T-helper 1 cell treated with Interleukin-12 subunit alpha and Interleukin-12 subunit beta and Interleukin-4 antibody, amounts not matched to agents 30 ng/mL and 1 ng/mL, for 36 hours (primary cell): ENCODE results near the gene CHMP6. TPM values are rescaled to one million over a fixed set of nuclear protein-coding genes. Genes with fewer than 3 reads are reported as not detected.
"Not testable (repeated sequence)": the region's sequence is repeated elsewhere in the genome, so short reads cannot be mapped to it uniquely, and the experiment has no call there.

Experiments
- intact Hi-C: fragments of 100-400 bp; cut with micrococcal nuclease; formaldehyde crosslinking; loops from one replicate; pipeline ENCODE4 v1.15.1; 2024
- total RNA-seq: library from RNA; stranded (reverse); gene quantifications from 2 replicates; pipeline ENCODE4 v1.2.3, GENCODE V29; 2022

CHMP6 gene
- total RNA-seq, 1 donor from 2014 or later: 43.0 TPM

- intact Hi-C loops: no loop called here
Observed at GRCh38 chr17:81029859-81030258, 38.2 kb downstream of the CHMP6 start.

DNA sequence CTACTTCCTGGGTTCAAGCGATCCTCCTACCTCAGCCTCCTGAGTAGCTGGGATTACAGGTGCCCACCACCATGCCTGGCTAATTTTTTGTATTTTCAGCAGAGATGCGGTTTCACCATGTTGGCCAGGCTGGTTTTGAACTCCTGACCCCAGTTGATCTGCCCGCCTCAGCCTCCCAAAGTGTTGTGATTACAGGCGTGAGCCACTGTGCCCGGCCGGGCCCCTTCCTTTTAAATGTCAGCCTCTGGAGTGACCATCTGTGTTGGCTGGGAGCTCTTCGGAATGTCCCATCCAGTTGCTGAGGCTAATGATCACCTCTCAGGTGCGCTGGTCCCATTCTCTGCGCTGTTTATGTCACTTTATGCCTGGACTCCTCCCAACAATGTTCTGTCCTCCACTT lies 38.7 kb downstream of the CHMP6 start:
- intact Hi-C loops: not testable (repeated sequence)

DNA sequence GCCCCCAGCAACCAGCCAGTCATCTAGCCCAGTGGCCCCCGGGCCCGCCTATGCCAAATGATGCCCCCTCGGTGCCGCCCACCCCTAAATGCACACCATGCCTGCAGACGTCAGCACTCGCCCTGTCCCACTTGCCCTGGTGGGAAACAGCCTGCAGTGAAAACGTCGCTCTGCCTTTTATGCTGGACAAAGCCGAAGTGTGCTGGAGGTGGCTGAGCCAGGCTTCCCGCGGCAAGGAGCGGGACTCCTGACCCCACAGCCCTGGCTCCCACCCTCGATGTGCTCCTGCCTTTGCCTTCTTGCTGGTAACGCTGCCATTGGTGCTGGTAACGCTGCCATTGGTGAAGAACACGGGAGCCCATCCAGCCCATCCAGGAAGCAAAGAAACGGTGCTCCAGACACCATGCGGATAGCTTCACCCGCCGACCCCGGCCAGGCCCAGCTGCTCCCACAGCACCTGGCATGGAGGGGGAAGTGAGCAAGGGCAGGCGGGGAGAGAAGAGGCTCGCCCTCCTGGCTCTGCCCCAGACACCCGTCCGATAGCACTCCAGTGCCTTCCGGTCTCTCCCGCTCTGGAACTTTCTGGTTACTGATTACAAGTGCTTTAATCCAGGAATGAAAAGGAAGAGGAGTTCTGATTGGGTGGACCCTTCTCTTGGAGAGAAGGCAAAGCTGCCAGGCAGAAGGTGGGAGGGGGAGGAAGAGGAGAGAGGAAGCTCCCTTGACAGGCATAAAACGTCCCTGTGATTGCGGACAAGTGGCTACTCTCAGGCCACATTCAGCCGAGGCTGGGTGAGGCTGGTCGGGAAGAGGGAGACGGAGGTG lies 39.3 kb downstream of the CHMP6 start:
- intact Hi-C loops: no loop called here

DNA sequence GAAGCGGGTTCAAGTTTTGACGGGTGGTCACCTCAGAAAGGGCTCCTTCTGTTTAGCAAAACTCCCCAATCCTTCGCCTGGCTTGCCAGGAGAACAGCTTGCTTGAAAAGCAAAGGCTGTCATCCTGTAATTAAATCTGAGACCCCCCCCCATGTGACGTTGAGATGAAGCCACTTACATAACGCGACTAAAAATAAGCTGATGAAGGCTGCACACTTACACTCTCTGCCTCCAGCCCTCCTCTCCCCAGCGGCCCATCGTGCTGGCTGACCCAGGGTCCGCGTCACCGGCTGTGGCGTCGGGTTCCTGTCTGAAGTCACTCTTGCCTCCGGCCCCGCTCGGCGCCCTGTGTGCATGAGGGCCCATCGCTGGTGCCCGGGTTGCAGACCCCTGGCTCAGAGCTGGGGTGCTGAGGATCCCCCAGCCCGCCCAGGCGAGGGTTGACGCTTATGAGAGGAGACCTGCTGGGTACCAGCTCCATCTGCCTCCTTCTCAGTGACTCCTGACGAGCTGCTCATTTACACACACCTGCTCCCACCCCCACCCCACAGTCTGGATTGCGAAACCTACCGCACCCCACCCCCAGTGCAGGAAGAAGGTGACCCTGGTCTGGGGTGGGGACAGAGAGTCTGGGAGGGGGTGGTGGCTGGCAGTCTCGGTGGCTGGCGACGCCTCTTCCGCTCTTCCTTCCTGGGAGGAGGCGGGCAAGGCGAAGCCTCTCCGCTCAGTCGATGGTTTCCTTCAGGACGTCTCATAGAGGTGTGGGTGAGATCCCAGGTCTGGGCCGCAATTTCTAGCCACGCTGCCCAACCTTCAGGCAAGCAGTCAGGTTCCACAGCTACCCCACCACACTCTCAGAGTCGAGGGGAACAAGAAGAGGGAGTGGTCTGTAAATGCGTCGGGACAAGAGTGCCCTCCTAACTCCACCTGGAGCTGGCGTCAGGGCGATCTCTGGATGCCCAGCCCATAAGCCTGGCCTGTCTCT lies 40.2 kb downstream of the CHMP6 start:
- intact Hi-C loops: no loop called here

DNA sequence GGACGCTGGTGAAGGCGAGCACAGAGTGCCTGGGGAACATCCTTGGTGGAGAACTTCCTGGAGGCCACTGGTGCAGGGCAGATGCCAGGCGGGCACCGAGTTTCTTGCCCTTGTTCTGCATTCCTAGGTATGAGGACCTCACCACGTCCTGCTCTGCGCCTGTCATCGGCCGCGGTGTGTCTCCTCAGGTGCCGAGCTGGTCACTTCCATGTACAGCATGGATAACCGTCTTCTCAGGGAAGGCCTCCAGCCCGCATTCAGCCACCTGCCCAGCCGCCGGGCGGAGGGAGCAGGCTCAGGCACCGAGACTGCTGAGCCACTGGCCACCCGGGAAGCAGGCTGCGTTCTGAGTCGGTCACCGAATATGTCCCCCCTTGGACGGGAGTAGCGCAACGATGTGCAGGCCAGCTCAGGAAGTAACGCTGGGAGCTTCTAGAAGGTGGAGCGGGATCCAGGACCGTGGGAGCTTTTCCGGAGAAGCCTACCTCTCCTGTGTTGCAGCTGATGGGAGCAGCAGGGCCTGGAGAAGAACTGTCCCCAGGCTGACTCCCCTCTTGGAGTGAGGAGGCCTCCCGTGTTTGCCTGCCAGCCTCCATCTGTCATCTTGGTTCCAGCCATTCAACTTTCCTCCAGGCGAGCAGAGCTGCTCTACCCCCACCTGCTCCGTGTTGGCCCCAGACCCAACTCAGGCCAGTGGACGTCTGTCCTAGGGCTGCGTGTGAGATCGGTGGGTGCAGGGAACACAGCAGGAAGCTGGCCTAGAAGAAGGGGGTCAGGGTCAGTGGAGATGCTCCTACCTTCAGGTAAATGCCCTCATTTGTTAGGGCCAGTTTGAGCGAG lies 41.2 kb downstream of the CHMP6 start:
- intact Hi-C loops: no loop called here

GRCh38 chr17:81033535-81034167 lies 42.0 kb downstream of the CHMP6 start:
- intact Hi-C loops: loop anchor here (1.0 to 2.0 kb wide), 5 partner anchors 10 to 455 kb away; no protein-coding TSS in a partner anchor

GRCh38 chr17:81034168-81034777 lies 42.6 kb downstream of the CHMP6 start:
- intact Hi-C loops: loop anchor here (1.0 to 2.0 kb wide), 5 partner anchors 11 to 455 kb away; no protein-coding TSS in a partner anchor

GRCh38 chr17:81034779-81035520 lies 43.3 kb downstream of the CHMP6 start, which contains the start of gene BAIAP2:
BAIAP2 (plus strand) TSS chr17:81035151; CDS start chr17:81035255, 104 bp downstream.
- intact Hi-C loops: loop anchor here (1.0 to 2.0 kb wide), 6 partner anchors 12 to 454 kb away; no protein-coding TSS in a partner anchor

- intact Hi-C loops: loop anchor here (1.0 to 2.0 kb wide), 4 partner anchors 17 to 453 kb away; no protein-coding TSS in a partner anchor
Observed at GRCh38 chr17:81035521-81036196, 44.0 kb downstream of the CHMP6 start.

GRCh38 chr17:81036197-81036941 lies 44.7 kb downstream of the CHMP6 start:
- intact Hi-C loops: no loop called here

DNA sequence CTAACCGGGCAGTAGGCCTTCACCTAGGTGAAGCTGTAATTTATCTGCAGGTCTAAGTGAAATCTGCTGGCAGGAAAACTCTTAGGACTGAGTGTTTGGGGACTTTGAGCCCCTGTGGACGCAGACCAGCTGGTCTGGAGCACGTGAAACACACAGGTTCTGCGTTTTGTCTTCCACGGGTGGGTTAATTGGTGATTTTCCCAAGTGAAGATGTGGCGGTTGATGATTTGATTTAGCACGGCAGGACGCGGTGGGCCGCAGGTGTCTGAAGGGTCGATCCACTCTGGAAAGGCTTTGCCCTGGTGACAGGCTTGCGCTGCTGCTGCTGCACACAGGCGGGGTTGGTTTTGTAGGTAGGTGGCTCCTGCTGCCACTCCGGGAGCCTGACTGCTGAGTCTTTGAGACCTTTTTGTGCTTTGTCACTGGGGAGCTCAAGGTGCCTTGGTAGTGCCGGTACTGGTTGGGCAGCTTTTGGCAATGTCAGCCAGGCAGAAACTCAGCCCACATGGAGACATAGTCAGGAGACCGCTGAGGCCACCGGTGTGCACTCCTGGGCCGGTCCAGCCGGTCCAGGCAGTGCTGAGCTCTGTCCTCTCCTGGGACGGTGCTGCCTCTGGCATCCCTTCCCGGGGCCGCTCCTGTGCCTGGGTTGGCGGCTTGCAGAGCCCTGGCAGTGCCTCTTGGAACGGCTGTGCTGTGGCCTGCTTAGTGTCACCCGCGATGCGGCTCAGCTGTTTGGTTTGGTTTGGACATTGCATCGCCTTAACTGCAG lies 45.6 kb downstream of the CHMP6 start:
- intact Hi-C loops: no loop called here

- intact Hi-C loops: no loop called here
Observed at GRCh38 chr17:81037798-81038733, 46.4 kb downstream of the CHMP6 start.

DNA sequence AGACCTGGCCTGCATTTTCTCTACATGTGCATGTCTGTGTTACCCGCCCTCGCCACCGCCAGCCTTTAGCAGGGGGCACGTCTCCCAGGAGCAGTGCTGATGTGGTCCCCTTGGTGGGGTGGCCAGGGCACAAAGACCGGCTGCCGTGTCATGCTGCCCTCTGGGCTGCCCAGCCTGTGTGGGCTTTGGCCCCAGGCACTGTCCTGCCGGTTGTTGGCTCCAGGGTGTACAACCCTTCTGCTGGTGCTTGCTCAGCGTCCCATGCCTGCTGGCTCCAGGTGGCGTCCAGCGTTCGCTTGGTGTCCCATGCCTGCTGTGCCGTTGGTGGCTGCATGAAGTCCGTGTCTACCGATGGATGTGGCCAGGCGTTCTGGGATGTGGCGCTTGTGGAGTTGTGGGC lies 47.5 kb downstream of the CHMP6 start:
- intact Hi-C loops: no loop called here

DNA sequence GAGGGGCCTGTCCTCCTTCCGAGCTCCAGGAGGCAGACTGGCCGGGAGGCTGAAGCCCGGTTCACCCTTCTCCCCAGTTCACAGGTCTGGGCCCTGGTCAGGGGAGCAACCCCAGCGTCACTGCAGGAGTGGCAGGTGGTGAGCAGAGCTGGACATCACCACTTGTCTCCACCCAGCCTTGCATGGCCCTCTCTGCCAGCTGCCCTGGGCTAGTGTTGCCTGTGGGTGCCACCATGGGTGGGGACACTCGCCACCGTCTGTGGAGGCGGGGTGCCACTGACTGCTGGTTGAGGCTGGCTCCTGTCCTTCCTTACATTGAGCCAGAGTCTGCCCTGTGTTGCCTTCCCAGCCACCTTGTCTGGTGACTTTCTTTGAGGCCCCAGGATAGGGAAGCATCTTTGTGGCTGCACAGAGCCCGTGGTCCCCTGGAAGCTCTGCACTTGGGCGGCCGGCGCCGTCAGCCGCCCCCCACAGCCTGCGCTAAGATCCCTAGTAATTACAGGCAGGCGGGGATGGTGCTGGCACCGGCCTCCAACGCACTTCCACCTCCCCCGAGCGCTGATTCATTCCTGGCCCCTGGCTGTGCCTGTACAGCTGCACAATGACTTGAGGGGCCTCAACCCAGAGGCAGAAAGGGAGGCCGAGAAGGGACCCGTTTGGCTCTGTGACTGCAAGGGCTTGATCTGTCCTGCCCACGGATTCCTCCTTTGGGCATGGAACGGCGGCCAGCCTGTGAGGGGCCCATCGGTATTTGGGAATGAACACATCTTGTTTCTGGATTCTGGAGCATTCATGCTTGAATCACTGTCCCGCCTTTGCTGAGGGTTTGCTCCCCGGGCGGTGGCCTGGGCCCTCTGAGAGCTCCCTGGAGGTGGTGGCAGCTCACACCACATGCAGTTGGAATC lies 48.5 kb downstream of the CHMP6 start:
- intact Hi-C loops: no loop called here

DNA sequence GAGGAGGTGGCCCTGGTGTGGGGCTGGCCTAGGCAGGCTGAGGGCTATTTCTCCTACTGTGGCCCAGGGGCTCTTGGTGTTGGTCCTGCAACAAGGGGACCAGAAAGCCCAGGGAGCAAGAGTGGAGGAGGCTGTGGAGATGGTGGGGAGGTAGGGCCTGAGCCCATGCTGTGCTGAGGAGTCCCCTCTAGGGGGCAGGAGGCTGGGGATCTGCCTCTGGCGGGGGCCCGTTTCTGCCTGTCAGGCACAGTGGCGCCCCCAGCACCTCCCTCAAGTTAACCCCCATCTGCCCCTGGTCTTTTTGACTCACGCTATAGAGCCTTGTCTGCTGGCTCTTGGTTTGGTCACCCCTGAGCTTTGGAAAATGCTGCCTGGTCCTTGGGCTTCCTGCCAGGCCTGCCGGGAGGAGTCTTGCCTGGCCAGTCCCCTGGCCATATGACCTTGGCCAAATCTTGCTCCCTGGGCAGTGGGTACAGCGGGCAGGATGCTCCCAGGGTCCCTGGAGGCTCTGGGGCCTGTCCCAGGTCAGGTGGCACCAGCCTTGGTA lies 49.2 kb downstream of the CHMP6 start:
- intact Hi-C loops: no loop called here
